Mesothelial cell of epicardium (in vitro differentiated cells): ENCODE data around the gene EIF3F. TPM values are rescaled to one million over a fixed set of nuclear protein-coding genes. Genes with fewer than 3 reads are reported as not detected.

ENCODE experiments used
- DNase-seq, 2 experiments: peaks; one replicate each; pipeline ENCODE4 v3.0.0; 2021; ENCODE audit warnings: low spot score in 2 of 2; ENCODE audit not compliant: unreplicated experiment in 2 of 2
- H3K27ac Mint-ChIP-seq: 2 replicates; pipeline ENCODE4 v1.8.0; 2021; ENCODE audit warnings: mixed read lengths
- H3K27me3 Mint-ChIP-seq: 2 replicates; pipeline ENCODE4 v1.8.0; 2021; ENCODE audit warnings: low read depth, mixed read lengths
- H3K36me3 Mint-ChIP-seq: 2 replicates; pipeline ENCODE4 v1.8.0; 2021; ENCODE audit warnings: mixed read lengths
- H3K4me1 Mint-ChIP-seq: 2 replicates; pipeline ENCODE4 v1.8.0; 2021; ENCODE audit warnings: mixed read lengths
- H3K4me3 Mint-ChIP-seq: 2 replicates; pipeline ENCODE4 v1.8.0; 2021; ENCODE audit warnings: mild to moderate bottlenecking, moderate library complexity, mixed read lengths
- H3K9me3 Mint-ChIP-seq: 2 replicates; pipeline ENCODE4 v1.8.0; 2021; ENCODE audit warnings: mixed read lengths
- CTCF ChIP-seq: fragments of 200-600 bp; sonication (generic); IDR thresholded peaks from one replicate; pipeline ENCODE4 v1.5.0; 2021; ENCODE audit warnings: antibody characterized with exemption; ENCODE audit not compliant: unreplicated experiment
- total RNA-seq: library from RNA; stranded (reverse); gene quantifications from 3 replicates; pipeline ENCODE4 v1.2.1, GENCODE V29; 2021

EIF3F gene
- total RNA-seq = 357 to 369 TPM (median 366 TPM) in 3 replicates

GRCh38 chr11:7986768-7987559, at the start of gene EIF3F:
Gene EIF3F (plus strand): TSS chr11:7987337. CDS start chr11:7987353, 16 bp downstream.
- DNase-seq = peak; percentile 73 to 88
- Mint-ChIP-seq H3K9me3 (no peaks in the 10 kb centered on the region), H3K4me1 (peaks cover 18% of the 10 kb centered on the region), H3K27ac (peak within 1 kb of the TSS; percentile 93), H3K36me3 (no peaks in the 10 kb centered on the region), H3K4me3 (peak within 1 kb of the TSS; percentile 92), H3K27me3 (no peaks in the 10 kb centered on the region)
- TF ChIP-seq CTCF = peak; percentile 89

- no peaks in the 10 kb centered on the region for H3K27me3 Mint-ChIP-seq
- no peak overlapping the region for H3K27ac Mint-ChIP-seq
- peaks cover 3% of the 10 kb centered on the region for H3K36me3 Mint-ChIP-seq
- TF ChIP-seq CTCF = no peak
- H3K4me3 Mint-ChIP-seq = no peak overlapping the region
- no peak for DNase-seq
- H3K4me1 Mint-ChIP-seq = no peaks in the 10 kb centered on the region
- H3K9me3 Mint-ChIP-seq = peaks cover 27% of the 10 kb centered on the region
These were observed 46.0 kb upstream of the EIF3F start for GRCh38 chr11:7941146-7941545.

GRCh38 chr11:7941608-7942007, 45.5 kb upstream of the EIF3F start, which contains the start of gene OR10A3:
Gene OR10A3 (minus strand): TSS chr11:7941708. CDS start chr11:7939520, 2,188 bp downstream.
- DNase-seq = no peak
- Mint-ChIP-seq H3K27ac (no peak within 1 kb of the TSS), H3K4me3 (no peak within 1 kb of the TSS), H3K27me3 (no peaks in the 10 kb centered on the region), H3K36me3 (peaks cover 3% of the 10 kb centered on the region), H3K4me1 (no peaks in the 10 kb centered on the region), H3K9me3 (peaks cover 27% of the 10 kb centered on the region)
- TF ChIP-seq CTCF = no peak

- Mint-ChIP-seq H3K9me3 (peaks cover 24% of the 10 kb centered on the region), H3K36me3 (peaks cover 3% of the 10 kb centered on the region), H3K4me1 (no peaks in the 10 kb centered on the region), H3K27ac (no peak overlapping the region), H3K4me3 (no peak overlapping the region), H3K27me3 (peaks cover 9% of the 10 kb centered on the region)
- no peak for TF ChIP-seq CTCF
- no peak for DNase-seq
These were observed 43.0 kb upstream of the EIF3F start for GRCh38 chr11:7944123-7944522.

GRCh38 chr11:7949934-7950333, 37.2 kb upstream of the EIF3F start:
- no peak for TF ChIP-seq CTCF
- no peaks in the 10 kb centered on the region for H3K4me1 Mint-ChIP-seq
- peaks cover 9% of the 10 kb centered on the region for H3K27me3 Mint-ChIP-seq
- H3K9me3 Mint-ChIP-seq = no peaks in the 10 kb centered on the region
- H3K27ac Mint-ChIP-seq = no peak overlapping the region
- no peaks in the 10 kb centered on the region for H3K36me3 Mint-ChIP-seq
- DNase-seq = no peak
- no peak overlapping the region for H3K4me3 Mint-ChIP-seq
